GM18873 (cell line): ENCODE data around the gene TRIM31.
A peak's percentile ranks its signal among the peaks of the same experiment; 100 is the strongest.

Experiments used
- ATAC-seq: cut with Tn5 transposase; IDR thresholded peaks from one replicate; pipeline ENCODE4 v1.9.1; 2021; ENCODE audit warnings: mild to moderate bottlenecking, moderate library complexity, moderate number of reproducible peaks; ENCODE audit not compliant: unreplicated experiment, low FRiP score

TRIM31 gene

GRCh38 chr6:30061858-30062458 lies 50.9 kb downstream of the TRIM31 start:
- ATAC-seq, result peak; percentile 15

- ATAC-seq, result peak; percentile 74
Observed at GRCh38 chr6:30061092-30061857, 51.6 kb downstream of the TRIM31 start, which contains the start of gene POLR1H. POLR1H (plus strand) TSS chr6:30061265; CDS start chr6:30061525, 260 bp downstream.

GRCh38 chr6:30060606-30061091 lies 52.2 kb downstream of the TRIM31 start:
- no peak for ATAC-seq

GRCh38 chr6:30055513-30055912 lies 57.4 kb downstream of the TRIM31 start:
- no peak for ATAC-seq

GRCh38 chr6:30053682-30054081 lies 59.2 kb downstream of the TRIM31 start:
- ATAC-seq, result no peak
